SK-N-SH (cell line): ENCODE data around the gene MEN1. TPM values are rescaled to one million over a fixed set of nuclear protein-coding genes. Genes with fewer than 3 reads are reported as not detected.

ENCODE experiments used
- CTCF ChIA-PET: fragments of 300-600, 350-600 bp; formaldehyde crosslinking; extraction: SDS; loops from one replicate; lab custom pipeline; 2021; lab: Yijun Ruan, JAX
- POLR2A ChIA-PET: fragments of 350-600 bp; sonication (Branson Sonifier 250); formaldehyde crosslinking; extraction: SDS; loops from one replicate; lab custom pipeline; 2020; ENCODE audit warnings: antibody characterized with exemption, inconsistent platforms; lab: Yijun Ruan, JAX
- DNase-seq: peaks from one replicate; pipeline ENCODE4 v3.0.0; 2012
- H2AFZ ChIP-seq: fragments of 200-600 bp; sonication (generic); 2 replicates; pipeline ENCODE4 v1.8.1; 2016; ENCODE audit warnings: antibody characterized with exemption, mild to moderate bottlenecking, low read depth
- H3F3A ChIP-seq: fragments of 200-600 bp; sonication (generic); replicated peaks from 2 replicates; pipeline ENCODE3; 2016; ENCODE audit warnings: antibody characterized with exemption, mild to moderate bottlenecking; ENCODE audit not compliant: insufficient read depth
- H3K27ac ChIP-seq, 2 experiments: fragments of 200-500 bp in 1 of 2; fragments of 200-600 bp in 1 of 2; sonication (Bioruptor generic) in 1 of 2; sonication (generic), shearing (Covaris generic) in 1 of 2; 2 replicates each; pipeline versions ENCODE4 v1.5.1 to v1.6.1; 2014 to 2016; ENCODE audit warnings: low read depth in 2 of 2, inconsistent platforms in 1 of 2, low read length in 1 of 2, mild to moderate bottlenecking in 1 of 2, mixed read lengths in 1 of 2
- H3K27me3 ChIP-seq: fragments of 200-600 bp; sonication (generic), shearing (Covaris generic); 2 replicates; pipeline ENCODE4 v1.6.1; 2016; ENCODE audit warnings: mixed run types; ENCODE audit not compliant: insufficient read depth
- H3K36me3 ChIP-seq, 2 experiments: fragments of 200-500 bp in 1 of 2; fragments of 200-600 bp in 1 of 2; sonication (Bioruptor generic) in 1 of 2; sonication (generic) in 1 of 2; replicated peaks in 1 of 2; 2 replicates each; pipeline versions ENCODE3 to v1.5.1; 2014 to 2016; ENCODE audit warnings: low read length in 1 of 2, mild to moderate bottlenecking in 1 of 2; ENCODE audit not compliant: insufficient read depth in 2 of 2, control insufficient read depth in 1 of 2
- H3K4me1 ChIP-seq, 2 experiments: fragments of 200-500 bp in 1 of 2; fragments of 200-600 bp in 1 of 2; sonication (Bioruptor generic) in 1 of 2; sonication (generic), shearing (Covaris generic) in 1 of 2; 2 replicates each; pipeline versions ENCODE4 v1.5.1 to v1.6.1; 2014 to 2016; ENCODE audit warnings: low read depth in 1 of 2, low read length in 1 of 2, mixed run types in 1 of 2; ENCODE audit not compliant: insufficient read depth in 2 of 2, control insufficient read depth in 1 of 2
- H3K4me2 ChIP-seq: fragments of 200-600 bp; sonication (generic), shearing (Covaris generic); 2 replicates; pipeline ENCODE4 v1.6.1; 2017; ENCODE audit warnings: mixed run types
- H3K4me3 ChIP-seq, 2 experiments: fragments of 200-500 bp in 1 of 2; fragments of 200-600 bp in 1 of 2; sonication (Bioruptor generic) in 1 of 2; sonication (generic), shearing (Covaris generic) in 1 of 2; 2 replicates each; pipeline versions ENCODE4 v1.5.1 to v1.8.1; 2014 to 2016; ENCODE audit warnings: low read depth in 2 of 2, inconsistent platforms in 1 of 2, low read length in 1 of 2, mild to moderate bottlenecking in 1 of 2, mixed read lengths in 1 of 2, moderate library complexity in 1 of 2
- H3K79me2 ChIP-seq: fragments of 200-600 bp; sonication (generic); 2 replicates; pipeline ENCODE4 v1.8.1; 2017; ENCODE audit warnings: mild to moderate bottlenecking; ENCODE audit not compliant: insufficient read depth
- H3K9ac ChIP-seq: fragments of 200-600 bp; sonication (generic); 2 replicates; pipeline ENCODE4 v1.6.1; 2017; ENCODE audit warnings: mixed run types
- H3K9me2 ChIP-seq: fragments of 200-600 bp; sonication (generic); 2 replicates; pipeline ENCODE4 v1.6.1; 2017; ENCODE audit warnings: mixed run types
- H3K9me3 ChIP-seq: fragments of 200-600 bp; sonication (generic); 2 replicates; pipeline ENCODE4 v1.6.1; 2017; ENCODE audit warnings: mixed run types, mild to moderate bottlenecking, moderate library complexity
- H4K20me1 ChIP-seq: fragments of 200-600 bp; sonication (generic); 2 replicates; pipeline ENCODE4 v1.6.1; 2017; ENCODE audit warnings: mild to moderate bottlenecking, mixed run types; ENCODE audit not compliant: insufficient read depth
- CTCF ChIP-seq: fragments of 200-600 bp; sonication (generic); IDR thresholded peaks from 2 replicates; pipeline ENCODE4 v1.6.1; 2017; ENCODE audit warnings: antibody characterized with exemption, mild to moderate bottlenecking, moderate library complexity
- ELF1 ChIP-seq: IDR thresholded peaks from 2 replicates; pipeline ENCODE4 v1.4.0; 2012
- FOSL2 ChIP-seq: IDR thresholded peaks from 2 replicates; pipeline ENCODE4 v1.4.0; 2012; ENCODE audit warnings: low read depth, mild to moderate bottlenecking, moderate library complexity, borderline replicate concordance
- FOXM1 ChIP-seq: IDR thresholded peaks from 2 replicates; pipeline ENCODE4 v1.4.0; 2012; ENCODE audit warnings: low read depth, mild to moderate bottlenecking
- GABPA ChIP-seq: IDR thresholded peaks from 2 replicates; pipeline ENCODE4 v1.4.0; 2012; ENCODE audit warnings: low read depth, mild to moderate bottlenecking
- IRF3 ChIP-seq: fragments of 150-350 bp; IDR thresholded peaks from 2 replicates; pipeline ENCODE4 v1.6.1; 2016; ENCODE audit warnings: mild to moderate bottlenecking, low read depth, low read length
- MEF2A ChIP-seq: IDR thresholded peaks from 2 replicates; pipeline ENCODE4 v1.4.0; 2012; ENCODE audit warnings: low read depth, borderline replicate concordance
- MXI1 ChIP-seq: IDR thresholded peaks from 2 replicates; pipeline ENCODE4 v1.6.1; 2012; ENCODE audit warnings: mild to moderate bottlenecking, low read depth, low read length, improper control_type of control experiment
- NFIC ChIP-seq: IDR thresholded peaks from 2 replicates; pipeline ENCODE4 v1.4.0; 2012; ENCODE audit warnings: borderline replicate concordance
- RAD21 ChIP-seq: IDR thresholded peaks from 2 replicates; pipeline ENCODE4 v1.6.1; 2012; ENCODE audit warnings: mild to moderate bottlenecking, low read length
- RCOR1 ChIP-seq: fragments of 150-350 bp; IDR thresholded peaks from 2 replicates; pipeline ENCODE4 v1.6.1; 2017; ENCODE audit warnings: antibody characterized with exemption, low read length
- REST ChIP-seq: IDR thresholded peaks from 2 replicates; pipeline ENCODE4 v1.6.1; 2012; ENCODE audit warnings: mild to moderate bottlenecking, low read depth, low read length, moderate library complexity
- RXRA ChIP-seq: IDR thresholded peaks from 2 replicates; pipeline ENCODE4 v1.4.0; 2012; ENCODE audit warnings: low read depth, mild to moderate bottlenecking, borderline replicate concordance
- YY1 ChIP-seq: IDR thresholded peaks from 2 replicates; pipeline ENCODE4 v1.4.0; 2012; ENCODE audit warnings: low read depth, mild to moderate bottlenecking
- ZBTB33 ChIP-seq: IDR thresholded peaks from 2 replicates; pipeline ENCODE4 v1.4.0; 2012; ENCODE audit warnings: low read depth, borderline replicate concordance
- WGBS: methylation state at CpG from one replicate; pipeline ENCODE4 v1.1.6; 2017; ENCODE audit warnings: low lambda C conversion rate; 5-methylcytosine and 5-hydroxymethylcytosine counted together
- polyA plus RNA-seq, 3 experiments: library from polyadenylated mRNA; depleted of rRNA; stranded (reverse); fragments of >200 nt; gene quantifications; 2 replicates each; pipeline ENCODE4 v1.2.3, GENCODE V29; 2012

The MEN1 gene
- polyA plus RNA-seq, 1 of the 3 experiments (the other 2 are of a cell fraction) = 52.9 TPM

GRCh38 chr11:64813826-64814225 is 3.5 kb upstream of the MEN1 start:
- Histone ChIP-seq H2AFZ (no peak overlapping the region), H3K27ac (no peak overlapping the region), H3K4me3 (no peak overlapping the region), H3K4me1 (peaks cover 6 to 8% of the 10 kb centered on the region in 2 experiments; a peak in 2 of 4 replicates), H3K36me3 (no peaks in the 10 kb centered on the region), H3K9me2 (no peaks in the 10 kb centered on the region), H3F3A (peaks cover 4% of the 10 kb centered on the region), H3K4me2 (no peak overlapping the region), H3K27me3 (no peaks in the 10 kb centered on the region), H3K9ac (no peak overlapping the region), H3K79me2 (peaks cover 10% of the 10 kb centered on the region), H4K20me1 (no peaks in the 10 kb centered on the region), H3K9me3 (no peaks in the 10 kb centered on the region)
- TF ChIP-seq MEF2A (no peak), NFIC (no peak), ELF1 (no peak)
- DNase-seq = no peak
- WGBS = 92% methylated on average over 5 of the region's 5 CpGs
- POLR2A ChIA-PET = no interaction called here
- CTCF ChIA-PET = no interaction called here

GRCh38 chr11:64810891-64811272 is 531 bp upstream of the MEN1 start:
- CTCF ChIA-PET = interaction anchor here (0.9 to 1.6 kb wide), 6 partner anchors 24 to 122 kb away, joined by 3 to 6 read pairs (median 4); partner anchors contain the start of gene CDC42BPG

More at GRCh38 chr11:64810891-64811272, 531 bp upstream of the MEN1 start:
- 64% methylated on average over 17 of the region's 17 CpGs for WGBS
- peak overlapping the region; percentile 93; the same call in 1 of the 2 replicates for H2AFZ ChIP-seq
- peaks cover 4% of the 10 kb centered on the region for H3F3A ChIP-seq
- H3K4me2 ChIP-seq = peak overlapping the region; percentile 99
- H3K9me3 ChIP-seq = no peaks in the 10 kb centered on the region
- peaks cover 0 to 20% of the 10 kb centered on the region in 2 experiments for H3K36me3 ChIP-seq
- H3K9me2 ChIP-seq = no peaks in the 10 kb centered on the region
- H3K27ac ChIP-seq = peak overlapping the region in 1 of 2 experiments; percentile 37; a peak in 1 of 4 replicates
- H3K27me3 ChIP-seq = no peaks in the 10 kb centered on the region
- POLR2A ChIA-PET = interaction anchor here (1.0 to 1.7 kb wide), 4 partner anchors 11 to 67 kb away, joined by 3 to 6 read pairs (median 4); partner anchors contain the start of gene EHD1
- no peaks in the 10 kb centered on the region for H4K20me1 ChIP-seq
- H3K4me3 ChIP-seq = peak overlapping the region; percentile 68 to 96
- peaks cover 11% of the 10 kb centered on the region for H3K79me2 ChIP-seq
- H3K9ac ChIP-seq = no peak overlapping the region
- H3K4me1 ChIP-seq = peaks cover 8% of the 10 kb centered on the region in 2 experiments; a peak in 2 of 4 replicates
- no peak for DNase-seq
- TF ChIP-seq FOXM1 (no peak), FOSL2 (no peak), REST (no peak), RAD21 (no peak), CTCF (no peak), GABPA (no peak), ELF1 (no peak), ZBTB33 (no peak), RXRA (no peak), MEF2A (no peak), IRF3 (no peak), RCOR1 (no peak), YY1 (no peak), MXI1 (no peak)
